GM21619 (cell line): ENCODE measurements around the gene RXFP3.

Source experiments
- ATAC-seq: cut with Tn5 transposase; IDR thresholded peaks from one replicate; pipeline ENCODE4 v1.9.1; 2021; ENCODE audit not compliant: unreplicated experiment

RXFP3 gene

DNA sequence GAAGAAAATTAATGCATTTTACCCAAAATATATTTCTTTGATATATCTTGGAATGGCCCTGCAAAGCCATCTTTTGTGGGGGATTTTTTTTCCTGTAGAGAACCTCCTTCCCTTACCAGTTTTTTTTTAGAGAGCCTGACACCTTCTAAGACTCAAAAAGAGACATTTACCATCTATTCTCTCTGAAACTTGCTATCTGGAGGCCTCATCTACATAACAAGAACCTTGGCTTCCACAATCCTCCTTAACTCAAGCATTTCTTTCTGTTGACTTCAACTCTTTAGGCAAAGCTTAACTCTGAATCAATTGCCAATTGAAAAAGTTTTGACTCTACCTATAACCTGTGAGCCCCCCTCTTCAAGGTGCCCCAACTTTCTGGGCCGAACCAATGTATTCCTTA, 42.1 kb downstream of the RXFP3 start:
- no peak for ATAC-seq

DNA sequence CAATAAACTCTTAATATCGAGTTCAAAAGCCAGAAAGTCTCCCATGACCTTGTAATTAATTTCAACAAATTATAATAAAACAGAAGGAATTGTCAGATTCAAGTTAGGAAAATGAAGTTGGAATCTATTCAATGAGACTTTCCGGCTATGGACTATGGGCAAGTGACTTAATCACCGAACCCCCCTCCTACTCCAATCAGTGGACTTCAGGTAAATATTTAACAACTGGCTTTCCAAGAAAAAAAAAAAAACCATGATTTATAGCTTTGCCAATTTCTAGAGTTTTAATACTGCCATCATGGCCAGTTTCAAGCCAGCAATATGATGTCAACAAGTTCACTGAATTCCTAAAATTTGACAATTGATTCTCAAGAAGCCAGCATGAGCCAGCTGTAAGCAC, 43.8 kb downstream of the RXFP3 start:
- no peak for ATAC-seq

DNA sequence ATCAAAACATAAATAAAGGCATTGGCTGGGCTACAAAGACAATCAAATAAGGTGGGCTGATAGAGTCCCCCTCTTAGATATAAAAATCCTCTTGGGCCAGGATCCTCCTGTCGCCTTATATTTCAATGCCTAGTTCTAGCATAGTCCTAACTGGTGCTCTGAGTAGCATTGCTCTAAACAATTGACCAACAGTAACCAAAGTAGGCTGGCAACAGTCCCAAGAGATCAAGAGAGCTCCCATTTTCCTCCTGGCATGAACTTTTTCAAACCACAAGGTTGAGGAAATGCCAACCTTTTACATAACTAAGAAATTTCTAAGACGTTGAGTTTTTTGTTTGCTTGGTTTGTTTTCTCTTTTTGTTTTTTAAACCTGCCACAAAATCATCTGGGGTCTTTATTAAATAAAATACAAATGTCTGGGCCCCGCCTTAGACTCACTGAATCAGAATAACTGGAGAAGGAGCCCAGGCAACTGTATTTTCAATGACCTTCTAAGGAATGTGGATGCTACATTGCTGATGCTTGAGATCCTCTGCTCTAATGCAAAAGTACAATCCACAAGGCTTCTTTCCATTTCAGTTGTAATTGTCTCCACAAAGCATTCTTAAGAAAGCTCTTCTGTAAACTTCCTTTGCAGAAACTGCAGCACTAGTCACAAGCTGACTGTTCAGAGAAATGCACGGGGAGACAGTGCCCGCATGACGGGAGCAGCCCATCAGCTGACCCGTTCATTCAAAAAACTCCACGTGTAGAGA, 45.4 kb downstream of the RXFP3 start:
- ATAC-seq, result no peak

DNA sequence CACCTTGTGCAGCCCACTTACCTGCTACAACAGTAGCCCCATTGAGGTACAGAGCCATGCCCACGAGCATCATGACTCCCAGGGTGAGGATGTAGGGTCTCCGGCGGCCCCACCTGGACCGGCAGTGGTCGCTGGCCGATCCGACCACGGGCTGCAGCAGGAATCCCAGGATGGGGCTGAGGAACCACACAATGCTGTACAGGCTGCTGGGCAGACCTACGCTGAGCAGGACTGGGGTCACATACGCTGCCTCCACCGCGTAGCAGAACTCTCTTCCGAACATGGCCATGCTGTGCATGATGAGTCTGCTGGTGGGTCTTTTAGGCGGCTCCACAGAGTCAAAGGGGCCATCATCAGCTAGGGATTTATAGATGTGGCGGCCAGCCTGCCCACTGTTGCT, 48.0 kb downstream of the RXFP3 start:
- no peak for ATAC-seq

DNA sequence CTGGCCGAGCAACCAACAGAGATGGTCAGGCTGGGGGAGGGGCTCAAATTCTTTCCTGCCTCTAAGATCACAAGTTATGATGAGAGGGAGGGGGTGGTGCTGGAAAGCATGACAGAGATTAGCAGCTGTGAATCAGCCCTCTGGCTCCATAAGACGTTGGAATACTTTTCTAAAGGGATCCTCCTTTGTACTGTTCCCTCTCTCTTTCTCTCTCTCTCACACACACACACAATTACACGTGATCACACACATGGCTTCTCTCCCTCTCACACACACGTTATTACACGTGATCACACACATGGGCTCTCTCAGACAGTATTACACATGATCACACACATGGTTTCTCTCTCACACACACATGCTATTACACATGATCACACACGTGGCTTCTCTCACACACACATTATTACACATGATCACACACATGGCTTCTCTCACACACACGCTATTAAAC, 48.5 kb downstream of the RXFP3 start, which contains the start of gene SLC45A2:
Gene SLC45A2 (minus strand): TSS at position 23 of the 454 bp plus-strand sequence. CDS start 110 bp downstream, outside the sequence.
- ATAC-seq, result no peak

DNA sequence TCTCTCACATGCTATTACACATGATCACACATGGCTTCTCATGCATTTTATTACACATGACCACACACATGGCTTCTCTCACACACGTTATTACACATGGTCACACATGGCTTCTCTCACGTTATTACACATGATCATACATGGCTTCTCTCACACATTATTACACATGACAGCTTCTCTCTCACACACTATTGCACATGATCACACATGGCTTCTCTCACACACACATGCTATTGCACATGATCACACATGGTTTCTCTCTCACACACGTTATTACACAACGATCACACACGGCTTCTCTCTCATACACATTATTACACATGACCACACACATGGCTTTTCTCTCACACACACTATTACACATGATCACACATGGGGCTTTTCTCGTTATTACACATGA, 49.3 kb downstream of the RXFP3 start:
- ATAC-seq, result no peak
